Measurements from ENCODE around the gene HNF4A. TPM values are rescaled to one million over a fixed set of nuclear protein-coding genes. Genes with fewer than 3 reads are reported as not detected.
A peak's percentile ranks its signal among the peaks of the same experiment; 100 is the strongest.

HNF4A gene
- total and polyA plus RNA-seq, 2 of the 13 experiments (the other 11 are each of a cell fraction or from before 2014, with no cell fraction given) = 80.9 to 169 TPM

- TF ChIP-seq MATR3 (CRISPR knock-in tag; IDR thresholded peaks at IDR 0.05) = no peak
- peak; percentile 22; the same call in 1 of the 2 replicates for TF ChIP-seq ZNF704 (CRISPR knock-in tag; IDR thresholded peaks at IDR 0.05; ENCODE audit: borderline replicate concordance)
- no peak for TF ChIP-seq TEF (CRISPR knock-in tag; IDR thresholded peaks at IDR 0.05)
- peak; percentile 88 for TF ChIP-seq HNF1B (CRISPR knock-in tag; IDR thresholded peaks at IDR 0.05)
- no peak for TF ChIP-seq NFRKB (IDR thresholded peaks at IDR 0.05)
- TF ChIP-seq NKX3-1 (CRISPR knock-in tag; IDR thresholded peaks at IDR 0.05) = peak; percentile 61; the same call in 1 of the 2 replicates
- peak; percentile 75; the same call in 1 of the 2 replicates for TF ChIP-seq HDAC1 (CRISPR knock-in tag; IDR thresholded peaks at IDR 0.05)
- peak; percentile 61 for TF ChIP-seq SPEN (CRISPR knock-in tag; IDR thresholded peaks at IDR 0.05; ENCODE audit: low read depth)
- TF ChIP-seq ZBTB40 (IDR thresholded peaks at IDR 0.05) = no peak
- TF ChIP-seq ZBTB40 (CRISPR knock-in tag; IDR thresholded peaks at IDR 0.05) = peak; percentile 19; the same call in 1 of the 2 replicates
- TF ChIP-seq ZNF275 (CRISPR knock-in tag; IDR thresholded peaks at IDR 0.05; ENCODE audit: borderline replicate concordance) = peak; percentile 22; the same call in 1 of the 2 replicates
- TF ChIP-seq SCMH1 (CRISPR knock-in tag; IDR thresholded peaks at IDR 0.05; ENCODE audit: borderline replicate concordance) = no peak
- TF ChIP-seq AKAP8 (CRISPR knock-in tag; IDR thresholded peaks at IDR 0.05) = peak; percentile 62; the same call in 1 of the 2 replicates
- TF ChIP-seq ZFP1 (CRISPR knock-in tag; IDR thresholded peaks at IDR 0.05) = no peak
- TF ChIP-seq CREB1 (IDR thresholded peaks at IDR 0.05) = no peak; the same call in 1 of the 2 replicates
- TF ChIP-seq CREB1 (CRISPR knock-in tag; IDR thresholded peaks at IDR 0.05) = no peak; the same call in 1 of the 2 replicates
These were observed 78.4 kb downstream of the HNF4A start (continued) for GRCh38 chr20:44433751-44434538.
